Ishikawa (cell line): Measurements from ENCODE around the gene ATAD3C.

Source experiments
- CEBPB ChIP-seq: IDR thresholded peaks from 2 replicates; pipeline ENCODE4 v1.6.1; 2012
- CREB1 ChIP-seq: IDR thresholded peaks from 2 replicates; pipeline ENCODE4 v1.6.1; 2012; ENCODE audit warnings: low read depth
- EGR1 ChIP-seq: IDR thresholded peaks from 2 replicates; pipeline ENCODE4 v1.6.1; 2012
- EP300 ChIP-seq: IDR thresholded peaks from 2 replicates; pipeline ENCODE4 v1.6.1; 2012; ENCODE audit warnings: borderline replicate concordance
- FOXM1 ChIP-seq: IDR thresholded peaks from 2 replicates; pipeline ENCODE4 v1.6.1; 2012; ENCODE audit warnings: low read depth, borderline replicate concordance
- NFIC ChIP-seq: IDR thresholded peaks from 2 replicates; pipeline ENCODE4 v1.6.1; 2012
- RAD21 ChIP-seq: IDR thresholded peaks from 2 replicates; pipeline ENCODE4 v1.6.1; 2012; ENCODE audit warnings: low read depth
- TAF1 ChIP-seq: IDR thresholded peaks from 2 replicates; pipeline ENCODE4 v1.6.1; 2012; ENCODE audit warnings: low read depth, mild to moderate bottlenecking
- TCF12 ChIP-seq: IDR thresholded peaks from 2 replicates; pipeline ENCODE4 v1.6.1; 2012; ENCODE audit warnings: low read depth
- TEAD4 ChIP-seq: IDR thresholded peaks from 2 replicates; pipeline ENCODE4 v1.6.1; 2012
- ZBTB7A ChIP-seq: IDR thresholded peaks from 2 replicates; pipeline ENCODE4 v1.6.1; 2012; ENCODE audit warnings: low read depth
- TF ChIP-seq, protein P1 (sequence below): IDR thresholded peaks from 2 replicates; pipeline ENCODE4 v1.6.1; 2012; ENCODE audit warnings: low read depth, mild to moderate bottlenecking
- TF ChIP-seq, protein P2 (sequence below): IDR thresholded peaks from 2 replicates; pipeline ENCODE4 v1.6.1; 2012
- TF ChIP-seq, protein P3 (sequence below): IDR thresholded peaks from 2 replicates; pipeline ENCODE4 v1.6.1; 2012

DNA sequence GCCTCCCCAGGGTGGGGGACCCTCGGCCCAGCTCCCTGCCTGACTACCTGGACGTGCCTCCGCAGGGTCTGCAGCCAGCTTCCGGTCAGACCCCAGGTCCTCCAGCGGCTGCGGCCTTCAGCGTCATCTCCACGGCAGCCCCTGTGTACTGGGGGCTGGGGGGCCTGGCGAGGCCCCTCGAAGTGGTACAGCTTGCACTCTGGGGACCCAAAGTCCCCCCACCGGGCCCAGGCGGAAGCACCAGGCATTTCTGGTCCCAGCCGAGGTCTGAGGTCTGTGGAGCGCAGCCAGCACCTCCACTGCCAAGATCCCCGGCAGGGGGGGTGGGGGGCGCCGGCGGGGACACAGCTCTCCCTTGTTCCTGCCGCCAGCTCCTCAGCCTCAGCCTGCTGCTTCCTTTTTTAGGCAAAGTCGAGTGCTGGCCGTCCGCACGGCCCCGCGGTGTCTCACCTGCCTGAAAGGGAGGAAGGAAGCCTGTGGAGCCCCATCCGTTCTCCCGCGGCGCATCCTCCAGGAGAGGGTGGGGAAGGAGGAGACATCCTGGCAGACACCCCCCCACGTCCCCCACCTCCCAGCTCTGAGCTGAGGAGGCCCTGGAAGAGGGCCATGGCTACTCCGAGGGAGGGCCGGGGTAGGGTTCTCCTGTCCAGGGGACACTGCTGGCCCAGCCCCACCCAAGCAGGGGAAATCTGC lies 15.2 kb upstream of the ATAD3C start:
- TF ChIP-seq, protein P1, sequence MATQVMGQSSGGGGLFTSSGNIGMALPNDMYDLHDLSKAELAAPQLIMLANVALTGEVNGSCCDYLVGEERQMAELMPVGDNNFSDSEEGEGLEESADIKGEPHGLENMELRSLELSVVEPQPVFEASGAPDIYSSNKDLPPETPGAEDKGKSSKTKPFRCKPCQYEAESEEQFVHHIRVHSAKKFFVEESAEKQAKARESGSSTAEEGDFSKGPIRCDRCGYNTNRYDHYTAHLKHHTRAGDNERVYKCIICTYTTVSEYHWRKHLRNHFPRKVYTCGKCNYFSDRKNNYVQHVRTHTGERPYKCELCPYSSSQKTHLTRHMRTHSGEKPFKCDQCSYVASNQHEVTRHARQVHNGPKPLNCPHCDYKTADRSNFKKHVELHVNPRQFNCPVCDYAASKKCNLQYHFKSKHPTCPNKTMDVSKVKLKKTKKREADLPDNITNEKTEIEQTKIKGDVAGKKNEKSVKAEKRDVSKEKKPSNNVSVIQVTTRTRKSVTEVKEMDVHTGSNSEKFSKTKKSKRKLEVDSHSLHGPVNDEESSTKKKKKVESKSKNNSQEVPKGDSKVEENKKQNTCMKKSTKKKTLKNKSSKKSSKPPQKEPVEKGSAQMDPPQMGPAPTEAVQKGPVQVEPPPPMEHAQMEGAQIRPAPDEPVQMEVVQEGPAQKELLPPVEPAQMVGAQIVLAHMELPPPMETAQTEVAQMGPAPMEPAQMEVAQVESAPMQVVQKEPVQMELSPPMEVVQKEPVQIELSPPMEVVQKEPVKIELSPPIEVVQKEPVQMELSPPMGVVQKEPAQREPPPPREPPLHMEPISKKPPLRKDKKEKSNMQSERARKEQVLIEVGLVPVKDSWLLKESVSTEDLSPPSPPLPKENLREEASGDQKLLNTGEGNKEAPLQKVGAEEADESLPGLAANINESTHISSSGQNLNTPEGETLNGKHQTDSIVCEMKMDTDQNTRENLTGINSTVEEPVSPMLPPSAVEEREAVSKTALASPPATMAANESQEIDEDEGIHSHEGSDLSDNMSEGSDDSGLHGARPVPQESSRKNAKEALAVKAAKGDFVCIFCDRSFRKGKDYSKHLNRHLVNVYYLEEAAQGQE = no peak
- TF ChIP-seq, protein P2, sequence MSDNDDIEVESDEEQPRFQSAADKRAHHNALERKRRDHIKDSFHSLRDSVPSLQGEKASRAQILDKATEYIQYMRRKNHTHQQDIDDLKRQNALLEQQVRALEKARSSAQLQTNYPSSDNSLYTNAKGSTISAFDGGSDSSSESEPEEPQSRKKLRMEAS = peak; percentile 4; the same call in 1 of the 2 replicates
- no peak for TF ChIP-seq CREB1
- TF ChIP-seq TAF1 = no peak
- TF ChIP-seq EP300 = no peak
- TF ChIP-seq RAD21 = no peak
- no peak for TF ChIP-seq FOXM1
- no peak for TF ChIP-seq NFIC
- TF ChIP-seq EGR1 = no peak
- TF ChIP-seq TCF12 = no peak
- TF ChIP-seq ZBTB7A = peak; percentile 74
- TF ChIP-seq CEBPB = no peak
- TF ChIP-seq TEAD4 = no peak
- TF ChIP-seq, protein P3, sequence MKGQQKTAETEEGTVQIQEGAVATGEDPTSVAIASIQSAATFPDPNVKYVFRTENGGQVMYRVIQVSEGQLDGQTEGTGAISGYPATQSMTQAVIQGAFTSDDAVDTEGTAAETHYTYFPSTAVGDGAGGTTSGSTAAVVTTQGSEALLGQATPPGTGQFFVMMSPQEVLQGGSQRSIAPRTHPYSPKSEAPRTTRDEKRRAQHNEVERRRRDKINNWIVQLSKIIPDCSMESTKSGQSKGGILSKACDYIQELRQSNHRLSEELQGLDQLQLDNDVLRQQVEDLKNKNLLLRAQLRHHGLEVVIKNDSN = no peak
